Activated naive CD8-positive, alpha-beta T cell (primary cell): ENCODE measurements around the gene UTF1.
"Not testable (repeated sequence)": the region's sequence is repeated elsewhere in the genome, so short reads cannot be mapped to it uniquely, and the experiment has no call there.

Experiments
- H3K27ac Mint-ChIP-seq: one replicate; pipeline ENCODE4 v1.8.0; 2021; ENCODE audit warnings: mixed read lengths
- H3K27me3 Mint-ChIP-seq: one replicate; pipeline ENCODE4 v1.8.0; 2021; ENCODE audit warnings: mixed read lengths
- H3K36me3 Mint-ChIP-seq: one replicate; pipeline ENCODE4 v1.8.0; 2021; ENCODE audit warnings: mixed read lengths
- H3K4me1 Mint-ChIP-seq: one replicate; pipeline ENCODE4 v1.8.0; 2021; ENCODE audit warnings: low read depth, mixed read lengths
- H3K4me3 Mint-ChIP-seq: one replicate; pipeline ENCODE4 v1.8.0; 2021; ENCODE audit warnings: mild to moderate bottlenecking, mixed read lengths
- H3K9me3 Mint-ChIP-seq: one replicate; pipeline ENCODE4 v1.8.0; 2021; ENCODE audit warnings: low read depth, mixed read lengths

The UTF1 gene

GRCh38 chr10:133211959-133212852 is 17.8 kb upstream of the UTF1 start:
- no peaks in the 10 kb centered on the region for H3K36me3 Mint-ChIP-seq
- no peaks in the 10 kb centered on the region for H3K9me3 Mint-ChIP-seq
- H3K27ac Mint-ChIP-seq = no peak overlapping the region
- H3K27me3 Mint-ChIP-seq = peaks cover 1% of the 10 kb centered on the region
- H3K4me3 Mint-ChIP-seq = no peak overlapping the region
- H3K4me1 Mint-ChIP-seq = peaks cover 3% of the 10 kb centered on the region

GRCh38 chr10:133212853-133213494 is 17.0 kb upstream of the UTF1 start:
- H3K27me3 Mint-ChIP-seq = peaks cover 1% of the 10 kb centered on the region
- H3K4me1 Mint-ChIP-seq = peaks cover 3% of the 10 kb centered on the region
- no peak overlapping the region for H3K4me3 Mint-ChIP-seq
- no peaks in the 10 kb centered on the region for H3K36me3 Mint-ChIP-seq
- no peaks in the 10 kb centered on the region for H3K9me3 Mint-ChIP-seq
- H3K27ac Mint-ChIP-seq = no peak overlapping the region

GRCh38 chr10:133213641-133214467 is 16.2 kb upstream of the UTF1 start:
- Mint-ChIP-seq H3K27me3 (peaks cover 1% of the 10 kb centered on the region), H3K4me1 (peaks cover 3% of the 10 kb centered on the region), H3K9me3 (no peaks in the 10 kb centered on the region), H3K27ac (no peak overlapping the region), H3K36me3 (no peaks in the 10 kb centered on the region), H3K4me3 (no peak overlapping the region)

- Mint-ChIP-seq H3K36me3 (no peaks in the 10 kb centered on the region), H3K4me1 (peaks cover 3% of the 10 kb centered on the region), H3K4me3 (no peak overlapping the region), H3K27ac (no peak overlapping the region), H3K9me3 (no peaks in the 10 kb centered on the region), H3K27me3 (peaks cover 1% of the 10 kb centered on the region)
These were observed 15.3 kb upstream of the UTF1 start for GRCh38 chr10:133214468-133215410.

GRCh38 chr10:133215586-133215985 is 14.4 kb upstream of the UTF1 start:
- Mint-ChIP-seq H3K27me3 (peaks cover 1% of the 10 kb centered on the region), H3K4me3 (no peak overlapping the region), H3K36me3 (no peaks in the 10 kb centered on the region), H3K9me3 (no peaks in the 10 kb centered on the region), H3K27ac (no peak overlapping the region), H3K4me1 (peaks cover under 1% of the 10 kb centered on the region)

GRCh38 chr10:133216776-133217175 is 13.2 kb upstream of the UTF1 start:
- no peak overlapping the region for H3K27ac Mint-ChIP-seq
- H3K9me3 Mint-ChIP-seq = no peaks in the 10 kb centered on the region
- H3K4me1 Mint-ChIP-seq = peaks cover 2% of the 10 kb centered on the region
- peaks cover 6% of the 10 kb centered on the region for H3K27me3 Mint-ChIP-seq
- H3K4me3 Mint-ChIP-seq = no peak overlapping the region
- no peaks in the 10 kb centered on the region for H3K36me3 Mint-ChIP-seq

- peaks cover 2% of the 10 kb centered on the region for H3K4me1 Mint-ChIP-seq
- no peak overlapping the region for H3K27ac Mint-ChIP-seq
- no peak overlapping the region for H3K4me3 Mint-ChIP-seq
- H3K36me3 Mint-ChIP-seq = no peaks in the 10 kb centered on the region
- H3K9me3 Mint-ChIP-seq = no peaks in the 10 kb centered on the region
- peaks cover 6% of the 10 kb centered on the region for H3K27me3 Mint-ChIP-seq
These were observed 12.0 kb upstream of the UTF1 start for GRCh38 chr10:133217800-133218589.

- Mint-ChIP-seq H3K4me3 (no peak overlapping the region), H3K36me3 (no peaks in the 10 kb centered on the region), H3K27me3 (peaks cover 6% of the 10 kb centered on the region), H3K9me3 (no peaks in the 10 kb centered on the region), H3K4me1 (peaks cover 2% of the 10 kb centered on the region), H3K27ac (no peak overlapping the region)
These were observed 11.1 kb upstream of the UTF1 start for GRCh38 chr10:133218891-133219290.

- H3K4me3 Mint-ChIP-seq = no peak overlapping the region
- no peak overlapping the region for H3K27ac Mint-ChIP-seq
- H3K27me3 Mint-ChIP-seq = peaks cover 6% of the 10 kb centered on the region
- H3K9me3 Mint-ChIP-seq = no peaks in the 10 kb centered on the region
- H3K4me1 Mint-ChIP-seq = peaks cover 2% of the 10 kb centered on the region
- H3K36me3 Mint-ChIP-seq = no peaks in the 10 kb centered on the region
These were observed 10.2 kb upstream of the UTF1 start for GRCh38 chr10:133219782-133220181.

- H3K27me3 Mint-ChIP-seq = peaks cover 9% of the 10 kb centered on the region
- no peak overlapping the region for H3K4me3 Mint-ChIP-seq
- peaks cover 7% of the 10 kb centered on the region for H3K4me1 Mint-ChIP-seq
- no peaks in the 10 kb centered on the region for H3K9me3 Mint-ChIP-seq
- H3K27ac Mint-ChIP-seq = no peak overlapping the region
- no peaks in the 10 kb centered on the region for H3K36me3 Mint-ChIP-seq
These were observed 8.7 kb upstream of the UTF1 start for GRCh38 chr10:133221331-133221730.

- not testable (repeated sequence) for H3K9me3 Mint-ChIP-seq, H3K36me3 Mint-ChIP-seq, H3K4me1 Mint-ChIP-seq, H3K27me3 Mint-ChIP-seq, H3K4me3 Mint-ChIP-seq, H3K27ac Mint-ChIP-seq
These were observed 8.3 kb upstream of the UTF1 start for GRCh38 chr10:133221756-133222155.

- no peak overlapping the region for H3K27ac Mint-ChIP-seq
- peaks cover 13% of the 10 kb centered on the region for H3K27me3 Mint-ChIP-seq
- H3K36me3 Mint-ChIP-seq = no peaks in the 10 kb centered on the region
- no peak overlapping the region for H3K4me3 Mint-ChIP-seq
- H3K4me1 Mint-ChIP-seq = peaks cover 9% of the 10 kb centered on the region
- H3K9me3 Mint-ChIP-seq = no peaks in the 10 kb centered on the region
These were observed 5.9 kb upstream of the UTF1 start for GRCh38 chr10:133224076-133224475.

GRCh38 chr10:133224756-133225372 is 5.2 kb upstream of the UTF1 start:
- H3K36me3 Mint-ChIP-seq = no peaks in the 10 kb centered on the region
- no peak overlapping the region for H3K4me3 Mint-ChIP-seq
- no peak overlapping the region for H3K27ac Mint-ChIP-seq
- no peaks in the 10 kb centered on the region for H3K9me3 Mint-ChIP-seq
- peaks cover 17% of the 10 kb centered on the region for H3K27me3 Mint-ChIP-seq
- H3K4me1 Mint-ChIP-seq = peaks cover 13% of the 10 kb centered on the region
